HepG2 (cell line): ENCODE results near the gene ORC4. TPM values are rescaled to one million over a fixed set of nuclear protein-coding genes. Genes with fewer than 3 reads are reported as not detected.

Experiments
- AKAP8 ChIP-seq: sonication (generic); formaldehyde crosslinking; IDR thresholded peaks from 2 replicates; pipeline ENCODE4 v1.5.1; 2020; ENCODE audit warnings: mild to moderate bottlenecking, missing genetic modification reagents
- MNT ChIP-seq: fragments of 450-650 bp; IDR thresholded peaks from 2 replicates; pipeline ENCODE4 v1.6.1; 2016
- PRMT3 ChIP-seq: sonication (generic); formaldehyde crosslinking; IDR thresholded peaks from 2 replicates; pipeline ENCODE4 v1.8.1; 2022; ENCODE audit warnings: low read depth, mild to moderate bottlenecking, moderate library complexity, missing genetic modification reagents, borderline replicate concordance
- ZGPAT ChIP-seq: IDR thresholded peaks from 2 replicates; pipeline ENCODE4 v1.6.1; 2016; ENCODE audit warnings: mild to moderate bottlenecking
- ZUFSP ChIP-seq: sonication (generic); formaldehyde crosslinking; IDR thresholded peaks from 2 replicates; pipeline ENCODE4 v1.9.0; 2021; ENCODE audit warnings: missing genetic modification reagents, mild to moderate bottlenecking, borderline replicate concordance
- polyA plus RNA-seq, 8 experiments: library from polyadenylated mRNA; depleted of rRNA in 3 of 8; stranded (reverse) in 7 of 8; unstranded in 1 of 8; fragments of >200 nt; fragmentation: Illumina TruSeq in 4 of 8; extraction: Trizol in 4 of 8; gene quantifications; 2 replicates each; pipeline versions ENCODE4 v1.2.1 to v1.2.3, GENCODE V29; 2011 to 2016; ENCODE audit warnings: low read depth in 4 of 8, missing spikeins in 1 of 8, mixed read lengths in 1 of 8; ENCODE audit not compliant: insufficient read depth in 1 of 8
- total RNA-seq, 5 experiments: library from RNA; depleted of rRNA; stranded (reverse); fragments of >200 nt; fragmentation: Illumina TruSeq; extraction: Trizol; gene quantifications; 2 replicates each; pipeline ENCODE4 v1.2.3, GENCODE V29; 2016; ENCODE audit warnings: low read depth in 1 of 5
- TF ChIP-seq, protein P1 (sequence below): sonication (generic); formaldehyde crosslinking; IDR thresholded peaks from 2 replicates; pipeline ENCODE4 v1.9.0; 2021; ENCODE audit warnings: mild to moderate bottlenecking, missing genetic modification reagents
- TF ChIP-seq, protein P2 (sequence below): sonication (generic); formaldehyde crosslinking; IDR thresholded peaks from 2 replicates; pipeline ENCODE4 v1.8.0; 2022; ENCODE audit warnings: mild to moderate bottlenecking, missing genetic modification reagents; ENCODE audit not compliant: insufficient replicate concordance
- TF ChIP-seq, protein P3 (sequence below): sonication (generic); formaldehyde crosslinking; IDR thresholded peaks from 2 replicates; pipeline ENCODE4 v1.9.0; 2022; ENCODE audit warnings: missing genetic modification reagents, mild to moderate bottlenecking, borderline replicate concordance
- TF ChIP-seq, protein P4 (sequence below): sonication (generic); formaldehyde crosslinking; IDR thresholded peaks from 2 replicates; pipeline ENCODE4 v1.5.1; 2020; ENCODE audit warnings: mild to moderate bottlenecking, missing genetic modification reagents, borderline replicate concordance

The ORC4 gene
- total and polyA plus RNA-seq, 2 of the 13 experiments (the other 11 are each of a cell fraction or from before 2014, with no cell fraction given) = 28.6 to 84.8 TPM

GRCh38 chr2:148020111-148021058, at the start of gene ORC4 (continued):
- TF ChIP-seq, protein P1, sequence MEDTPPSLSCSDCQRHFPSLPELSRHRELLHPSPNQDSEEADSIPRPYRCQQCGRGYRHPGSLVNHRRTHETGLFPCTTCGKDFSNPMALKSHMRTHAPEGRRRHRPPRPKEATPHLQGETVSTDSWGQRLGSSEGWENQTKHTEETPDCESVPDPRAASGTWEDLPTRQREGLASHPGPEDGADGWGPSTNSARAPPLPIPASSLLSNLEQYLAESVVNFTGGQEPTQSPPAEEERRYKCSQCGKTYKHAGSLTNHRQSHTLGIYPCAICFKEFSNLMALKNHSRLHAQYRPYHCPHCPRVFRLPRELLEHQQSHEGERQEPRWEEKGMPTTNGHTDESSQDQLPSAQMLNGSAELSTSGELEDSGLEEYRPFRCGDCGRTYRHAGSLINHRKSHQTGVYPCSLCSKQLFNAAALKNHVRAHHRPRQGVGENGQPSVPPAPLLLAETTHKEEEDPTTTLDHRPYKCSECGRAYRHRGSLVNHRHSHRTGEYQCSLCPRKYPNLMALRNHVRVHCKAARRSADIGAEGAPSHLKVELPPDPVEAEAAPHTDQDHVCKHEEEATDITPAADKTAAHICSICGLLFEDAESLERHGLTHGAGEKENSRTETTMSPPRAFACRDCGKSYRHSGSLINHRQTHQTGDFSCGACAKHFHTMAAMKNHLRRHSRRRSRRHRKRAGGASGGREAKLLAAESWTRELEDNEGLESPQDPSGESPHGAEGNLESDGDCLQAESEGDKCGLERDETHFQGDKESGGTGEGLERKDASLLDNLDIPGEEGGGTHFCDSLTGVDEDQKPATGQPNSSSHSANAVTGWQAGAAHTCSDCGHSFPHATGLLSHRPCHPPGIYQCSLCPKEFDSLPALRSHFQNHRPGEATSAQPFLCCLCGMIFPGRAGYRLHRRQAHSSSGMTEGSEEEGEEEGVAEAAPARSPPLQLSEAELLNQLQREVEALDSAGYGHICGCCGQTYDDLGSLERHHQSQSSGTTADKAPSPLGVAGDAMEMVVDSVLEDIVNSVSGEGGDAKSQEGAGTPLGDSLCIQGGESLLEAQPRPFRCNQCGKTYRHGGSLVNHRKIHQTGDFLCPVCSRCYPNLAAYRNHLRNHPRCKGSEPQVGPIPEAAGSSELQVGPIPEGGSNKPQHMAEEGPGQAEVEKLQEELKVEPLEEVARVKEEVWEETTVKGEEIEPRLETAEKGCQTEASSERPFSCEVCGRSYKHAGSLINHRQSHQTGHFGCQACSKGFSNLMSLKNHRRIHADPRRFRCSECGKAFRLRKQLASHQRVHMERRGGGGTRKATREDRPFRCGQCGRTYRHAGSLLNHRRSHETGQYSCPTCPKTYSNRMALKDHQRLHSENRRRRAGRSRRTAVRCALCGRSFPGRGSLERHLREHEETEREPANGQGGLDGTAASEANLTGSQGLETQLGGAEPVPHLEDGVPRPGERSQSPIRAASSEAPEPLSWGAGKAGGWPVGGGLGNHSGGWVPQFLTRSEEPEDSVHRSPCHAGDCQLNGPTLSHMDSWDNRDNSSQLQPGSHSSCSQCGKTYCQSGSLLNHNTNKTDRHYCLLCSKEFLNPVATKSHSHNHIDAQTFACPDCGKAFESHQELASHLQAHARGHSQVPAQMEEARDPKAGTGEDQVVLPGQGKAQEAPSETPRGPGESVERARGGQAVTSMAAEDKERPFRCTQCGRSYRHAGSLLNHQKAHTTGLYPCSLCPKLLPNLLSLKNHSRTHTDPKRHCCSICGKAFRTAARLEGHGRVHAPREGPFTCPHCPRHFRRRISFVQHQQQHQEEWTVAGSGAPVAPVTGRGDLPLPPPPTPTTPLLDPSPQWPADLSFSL (CRISPR knock-in tag) = peak; percentile 70; the same call in 1 of the 2 replicates
- TF ChIP-seq, protein P2, sequence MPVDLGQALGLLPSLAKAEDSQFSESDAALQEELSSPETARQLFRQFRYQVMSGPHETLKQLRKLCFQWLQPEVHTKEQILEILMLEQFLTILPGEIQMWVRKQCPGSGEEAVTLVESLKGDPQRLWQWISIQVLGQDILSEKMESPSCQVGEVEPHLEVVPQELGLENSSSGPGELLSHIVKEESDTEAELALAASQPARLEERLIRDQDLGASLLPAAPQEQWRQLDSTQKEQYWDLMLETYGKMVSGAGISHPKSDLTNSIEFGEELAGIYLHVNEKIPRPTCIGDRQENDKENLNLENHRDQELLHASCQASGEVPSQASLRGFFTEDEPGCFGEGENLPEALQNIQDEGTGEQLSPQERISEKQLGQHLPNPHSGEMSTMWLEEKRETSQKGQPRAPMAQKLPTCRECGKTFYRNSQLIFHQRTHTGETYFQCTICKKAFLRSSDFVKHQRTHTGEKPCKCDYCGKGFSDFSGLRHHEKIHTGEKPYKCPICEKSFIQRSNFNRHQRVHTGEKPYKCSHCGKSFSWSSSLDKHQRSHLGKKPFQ = peak; percentile 85
- TF ChIP-seq ZUFSP (CRISPR knock-in tag) (no peak), AKAP8 (CRISPR knock-in tag) (0 out of 2 replicates have a peak, but pooled peaks have one; percentile 58), ZGPAT (CRISPR knock-in tag) (peak; percentile 93), MNT (peak; percentile 91), PRMT3 (no peak)
- TF ChIP-seq, protein P3, sequence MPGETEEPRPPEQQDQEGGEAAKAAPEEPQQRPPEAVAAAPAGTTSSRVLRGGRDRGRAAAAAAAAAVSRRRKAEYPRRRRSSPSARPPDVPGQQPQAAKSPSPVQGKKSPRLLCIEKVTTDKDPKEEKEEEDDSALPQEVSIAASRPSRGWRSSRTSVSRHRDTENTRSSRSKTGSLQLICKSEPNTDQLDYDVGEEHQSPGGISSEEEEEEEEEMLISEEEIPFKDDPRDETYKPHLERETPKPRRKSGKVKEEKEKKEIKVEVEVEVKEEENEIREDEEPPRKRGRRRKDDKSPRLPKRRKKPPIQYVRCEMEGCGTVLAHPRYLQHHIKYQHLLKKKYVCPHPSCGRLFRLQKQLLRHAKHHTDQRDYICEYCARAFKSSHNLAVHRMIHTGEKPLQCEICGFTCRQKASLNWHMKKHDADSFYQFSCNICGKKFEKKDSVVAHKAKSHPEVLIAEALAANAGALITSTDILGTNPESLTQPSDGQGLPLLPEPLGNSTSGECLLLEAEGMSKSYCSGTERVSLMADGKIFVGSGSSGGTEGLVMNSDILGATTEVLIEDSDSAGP (CRISPR knock-in tag) = peak; percentile 85
- TF ChIP-seq, protein P4, sequence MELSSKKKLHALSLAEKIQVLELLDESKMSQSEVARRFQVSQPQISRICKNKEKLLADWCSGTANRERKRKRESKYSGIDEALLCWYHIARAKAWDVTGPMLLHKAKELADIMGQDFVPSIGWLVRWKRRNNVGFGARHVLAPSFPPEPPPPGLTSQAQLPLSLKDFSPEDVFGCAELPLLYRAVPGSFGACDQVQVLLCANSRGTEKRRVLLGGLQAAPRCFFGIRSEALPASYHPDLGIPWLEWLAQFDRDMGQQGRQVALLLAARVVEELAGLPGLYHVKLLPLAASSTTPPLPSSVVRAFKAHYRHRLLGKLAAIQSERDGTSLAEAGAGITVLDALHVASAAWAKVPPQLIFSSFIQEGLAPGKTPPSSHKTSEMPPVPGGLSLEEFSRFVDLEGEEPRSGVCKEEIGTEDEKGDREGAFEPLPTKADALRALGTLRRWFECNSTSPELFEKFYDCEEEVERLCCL = no peak
